Measurements from ENCODE around the gene PPM1L.

The PPM1L gene

GRCh38 chr3:160928183-160928726, 172.2 kb downstream of the PPM1L start:
- DNase-seq: no peak
- no peaks in the 10 kb centered on the region for H3K36me3 ChIP-seq (replicated peaks; ENCODE audit: insufficient read depth, low read length)

DNA sequence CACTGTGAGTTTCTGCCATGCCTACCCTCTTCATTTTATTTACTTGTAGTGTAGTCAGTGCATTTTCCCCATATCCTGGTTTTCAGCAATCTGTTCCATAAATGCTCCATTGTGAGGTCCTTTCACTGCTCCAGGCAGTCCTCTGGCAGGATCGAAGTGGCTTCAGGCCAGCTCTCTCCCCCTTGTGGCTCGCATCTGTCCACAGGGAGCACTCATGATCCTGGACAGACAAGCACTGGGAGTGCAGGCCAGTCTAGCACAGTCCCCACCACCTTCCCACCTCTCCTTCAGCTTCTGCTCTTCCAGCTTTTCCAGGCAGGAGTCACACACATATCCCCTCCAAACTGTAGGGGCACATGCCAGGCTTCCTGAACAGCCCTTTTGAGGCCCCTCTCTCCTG, 173.6 kb downstream of the PPM1L start:
- no peak overlapping the region for H3K4me2 ChIP-seq (ENCODE audit: low read depth, low read length)
- no peak overlapping the region for H3K4me3 ChIP-seq (ENCODE audit: low read length)
- H4K20me1 ChIP-seq (ENCODE audit: insufficient read depth, low read length): no peaks in the 10 kb centered on the region
- H3K36me3 ChIP-seq (replicated peaks; ENCODE audit: insufficient read depth, low read length): no peaks in the 10 kb centered on the region
- H3K27me3 ChIP-seq (replicated peaks; ENCODE audit: insufficient read depth, low read length): no peaks in the 10 kb centered on the region
- H3K9ac ChIP-seq (ENCODE audit: low read length): no peak overlapping the region
- TF ChIP-seq EZH2phosphoT487 (IDR thresholded peaks at IDR 0.05; ENCODE audit: low read length): no peak
- TF ChIP-seq, protein P1, sequence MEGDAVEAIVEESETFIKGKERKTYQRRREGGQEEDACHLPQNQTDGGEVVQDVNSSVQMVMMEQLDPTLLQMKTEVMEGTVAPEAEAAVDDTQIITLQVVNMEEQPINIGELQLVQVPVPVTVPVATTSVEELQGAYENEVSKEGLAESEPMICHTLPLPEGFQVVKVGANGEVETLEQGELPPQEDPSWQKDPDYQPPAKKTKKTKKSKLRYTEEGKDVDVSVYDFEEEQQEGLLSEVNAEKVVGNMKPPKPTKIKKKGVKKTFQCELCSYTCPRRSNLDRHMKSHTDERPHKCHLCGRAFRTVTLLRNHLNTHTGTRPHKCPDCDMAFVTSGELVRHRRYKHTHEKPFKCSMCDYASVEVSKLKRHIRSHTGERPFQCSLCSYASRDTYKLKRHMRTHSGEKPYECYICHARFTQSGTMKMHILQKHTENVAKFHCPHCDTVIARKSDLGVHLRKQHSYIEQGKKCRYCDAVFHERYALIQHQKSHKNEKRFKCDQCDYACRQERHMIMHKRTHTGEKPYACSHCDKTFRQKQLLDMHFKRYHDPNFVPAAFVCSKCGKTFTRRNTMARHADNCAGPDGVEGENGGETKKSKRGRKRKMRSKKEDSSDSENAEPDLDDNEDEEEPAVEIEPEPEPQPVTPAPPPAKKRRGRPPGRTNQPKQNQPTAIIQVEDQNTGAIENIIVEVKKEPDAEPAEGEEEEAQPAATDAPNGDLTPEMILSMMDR (IDR thresholded peaks at IDR 0.05; ENCODE audit: low read length): no peak
- no peak for TF ChIP-seq EZH2 (optimal IDR thresholded peaks at IDR 0.05; ENCODE audit: low read depth, low read length)
- no peaks in the 10 kb centered on the region for H3K79me2 ChIP-seq (ENCODE audit: low read length)
- no peaks in the 10 kb centered on the region for H3K9me3 ChIP-seq (replicated peaks; ENCODE audit: insufficient read depth, low read length)
- H3F3A ChIP-seq (ENCODE audit: insufficient read depth, low read length): no peaks in the 10 kb centered on the region
- H3K4me1 ChIP-seq (ENCODE audit: low read length): peaks cover 3% of the 10 kb centered on the region; the same call in 1 of the 2 replicates
- H3K9me2 ChIP-seq (replicated peaks; ENCODE audit: insufficient read depth, low read length): no peaks in the 10 kb centered on the region
- no peak for DNase-seq
- H3K27ac ChIP-seq (ENCODE audit: low read length): no peak overlapping the region
- H2AFZ ChIP-seq (ENCODE audit: low read length): no peak overlapping the region

More at GRCh38 chr3:160928183-160928726, 172.2 kb downstream of the PPM1L start:
- Histone ChIP-seq H3K4me1 (ENCODE audit: low read length) (no peaks in the 10 kb centered on the region), H3F3A (ENCODE audit: insufficient read depth, low read length) (no peaks in the 10 kb centered on the region), H2AFZ (ENCODE audit: low read length) (no peak overlapping the region), H3K9ac (ENCODE audit: low read length) (no peak overlapping the region), H3K79me2 (ENCODE audit: low read length) (no peaks in the 10 kb centered on the region), H3K4me3 (ENCODE audit: low read length) (no peak overlapping the region), H3K27ac (ENCODE audit: low read length) (no peak overlapping the region), H3K27me3 (replicated peaks; ENCODE audit: insufficient read depth, low read length) (no peaks in the 10 kb centered on the region), H4K20me1 (ENCODE audit: insufficient read depth, low read length) (no peaks in the 10 kb centered on the region), H3K9me3 (replicated peaks; ENCODE audit: insufficient read depth, low read length) (no peaks in the 10 kb centered on the region), H3K9me2 (replicated peaks; ENCODE audit: insufficient read depth, low read length) (no peaks in the 10 kb centered on the region), H3K4me2 (ENCODE audit: low read depth, low read length) (no peak overlapping the region)
- TF ChIP-seq, protein P1 (IDR thresholded peaks at IDR 0.05; ENCODE audit: low read length): peak; percentile 25
- TF ChIP-seq EZH2phosphoT487 (IDR thresholded peaks at IDR 0.05; ENCODE audit: low read length): no peak

- no peaks in the 10 kb centered on the region for H4K20me1 ChIP-seq (ENCODE audit: insufficient read depth, low read length)
- no peaks in the 10 kb centered on the region for H3K27me3 ChIP-seq (replicated peaks; ENCODE audit: insufficient read depth, low read length)
- no peaks in the 10 kb centered on the region for H3K79me2 ChIP-seq (ENCODE audit: low read length)
- H2AFZ ChIP-seq (ENCODE audit: low read length): no peak overlapping the region
- H3F3A ChIP-seq (ENCODE audit: insufficient read depth, low read length): no peaks in the 10 kb centered on the region
- no peak overlapping the region for H3K4me3 ChIP-seq (ENCODE audit: low read length)
- no peak for TF ChIP-seq EZH2 (optimal IDR thresholded peaks at IDR 0.05; ENCODE audit: low read depth, low read length)
- H3K4me1 ChIP-seq (ENCODE audit: low read length): peaks cover 3% of the 10 kb centered on the region; the same call in 1 of the 2 replicates
- H3K9me3 ChIP-seq (replicated peaks; ENCODE audit: insufficient read depth, low read length): no peaks in the 10 kb centered on the region
- no peak overlapping the region for H3K4me2 ChIP-seq (ENCODE audit: low read depth, low read length)
- no peak overlapping the region for H3K9ac ChIP-seq (ENCODE audit: low read length)
- H3K9me2 ChIP-seq (replicated peaks; ENCODE audit: insufficient read depth, low read length): no peaks in the 10 kb centered on the region
- no peak overlapping the region for H3K27ac ChIP-seq (ENCODE audit: low read length)
- DNase-seq: no peak
- H3K36me3 ChIP-seq (replicated peaks; ENCODE audit: insufficient read depth, low read length): no peaks in the 10 kb centered on the region
These were observed 175.4 kb downstream of the PPM1L start for GRCh38 chr3:160931474-160931873.

GRCh38 chr3:160935413-160936095, 179.5 kb downstream of the PPM1L start:
- TF ChIP-seq EZH2phosphoT487 (IDR thresholded peaks at IDR 0.05; ENCODE audit: low read length) (no peak), EZH2 (optimal IDR thresholded peaks at IDR 0.05; ENCODE audit: low read depth, low read length) (no peak)
- TF ChIP-seq, protein P1 (IDR thresholded peaks at IDR 0.05; ENCODE audit: low read length): no peak
- Histone ChIP-seq H3K9me2 (replicated peaks; ENCODE audit: insufficient read depth, low read length) (no peaks in the 10 kb centered on the region), H3K27ac (ENCODE audit: low read length) (no peak overlapping the region), H3K9me3 (replicated peaks; ENCODE audit: insufficient read depth, low read length) (no peaks in the 10 kb centered on the region), H3K79me2 (ENCODE audit: low read length) (no peaks in the 10 kb centered on the region), H4K20me1 (ENCODE audit: insufficient read depth, low read length) (no peaks in the 10 kb centered on the region), H3K36me3 (replicated peaks; ENCODE audit: insufficient read depth, low read length) (no peaks in the 10 kb centered on the region), H2AFZ (ENCODE audit: low read length) (no peak overlapping the region), H3K27me3 (replicated peaks; ENCODE audit: insufficient read depth, low read length) (no peaks in the 10 kb centered on the region), H3K4me3 (ENCODE audit: low read length) (no peak overlapping the region), H3F3A (ENCODE audit: insufficient read depth, low read length) (no peaks in the 10 kb centered on the region), H3K9ac (ENCODE audit: low read length) (no peak overlapping the region), H3K4me1 (ENCODE audit: low read length) (peaks cover 3% of the 10 kb centered on the region; the same call in 1 of the 2 replicates), H3K4me2 (ENCODE audit: low read depth, low read length) (no peak overlapping the region)
- DNase-seq: no peak
